Lower leg skin (tissue), 3 donors: Measurements from ENCODE around the gene ATP7B.

ENCODE experiments used
- POLR2A ChIP-seq, 2 donors: fragments of 450-650 bp; IDR thresholded peaks; one replicate each; pipeline ENCODE4 v1.6.1; 2016 to 2017; ENCODE audit warnings: antibody characterized with exemption in 2 of 2, mild to moderate bottlenecking in 1 of 2, moderate library complexity in 1 of 2
- TF ChIP-seq, protein P1 (sequence below), 3 donors: fragments of 450-650 bp; IDR thresholded peaks; one replicate each; pipeline ENCODE4 v1.5.1; 2016; ENCODE audit warnings: antibody characterized with exemption in 3 of 3, mild to moderate bottlenecking in 3 of 3, moderate library complexity in 2 of 3

GRCh38 chr13:51927129-51927528, 84.1 kb downstream of the ATP7B start:
- TF ChIP-seq, protein P1, sequence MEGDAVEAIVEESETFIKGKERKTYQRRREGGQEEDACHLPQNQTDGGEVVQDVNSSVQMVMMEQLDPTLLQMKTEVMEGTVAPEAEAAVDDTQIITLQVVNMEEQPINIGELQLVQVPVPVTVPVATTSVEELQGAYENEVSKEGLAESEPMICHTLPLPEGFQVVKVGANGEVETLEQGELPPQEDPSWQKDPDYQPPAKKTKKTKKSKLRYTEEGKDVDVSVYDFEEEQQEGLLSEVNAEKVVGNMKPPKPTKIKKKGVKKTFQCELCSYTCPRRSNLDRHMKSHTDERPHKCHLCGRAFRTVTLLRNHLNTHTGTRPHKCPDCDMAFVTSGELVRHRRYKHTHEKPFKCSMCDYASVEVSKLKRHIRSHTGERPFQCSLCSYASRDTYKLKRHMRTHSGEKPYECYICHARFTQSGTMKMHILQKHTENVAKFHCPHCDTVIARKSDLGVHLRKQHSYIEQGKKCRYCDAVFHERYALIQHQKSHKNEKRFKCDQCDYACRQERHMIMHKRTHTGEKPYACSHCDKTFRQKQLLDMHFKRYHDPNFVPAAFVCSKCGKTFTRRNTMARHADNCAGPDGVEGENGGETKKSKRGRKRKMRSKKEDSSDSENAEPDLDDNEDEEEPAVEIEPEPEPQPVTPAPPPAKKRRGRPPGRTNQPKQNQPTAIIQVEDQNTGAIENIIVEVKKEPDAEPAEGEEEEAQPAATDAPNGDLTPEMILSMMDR (IDR thresholded peaks at IDR 0.05), result no peak
- TF ChIP-seq POLR2A (IDR thresholded peaks at IDR 0.05), result no peak
